ENCODE measurements around the gene SINHCAF.
"Not testable (repeated sequence)": the region's sequence is repeated elsewhere in the genome, so short reads cannot be mapped to it uniquely, and the experiment has no call there.

The SINHCAF gene, protein sequence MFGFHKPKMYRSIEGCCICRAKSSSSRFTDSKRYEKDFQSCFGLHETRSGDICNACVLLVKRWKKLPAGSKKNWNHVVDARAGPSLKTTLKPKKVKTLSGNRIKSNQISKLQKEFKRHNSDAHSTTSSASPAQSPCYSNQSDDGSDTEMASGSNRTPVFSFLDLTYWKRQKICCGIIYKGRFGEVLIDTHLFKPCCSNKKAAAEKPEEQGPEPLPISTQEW

DNA sequence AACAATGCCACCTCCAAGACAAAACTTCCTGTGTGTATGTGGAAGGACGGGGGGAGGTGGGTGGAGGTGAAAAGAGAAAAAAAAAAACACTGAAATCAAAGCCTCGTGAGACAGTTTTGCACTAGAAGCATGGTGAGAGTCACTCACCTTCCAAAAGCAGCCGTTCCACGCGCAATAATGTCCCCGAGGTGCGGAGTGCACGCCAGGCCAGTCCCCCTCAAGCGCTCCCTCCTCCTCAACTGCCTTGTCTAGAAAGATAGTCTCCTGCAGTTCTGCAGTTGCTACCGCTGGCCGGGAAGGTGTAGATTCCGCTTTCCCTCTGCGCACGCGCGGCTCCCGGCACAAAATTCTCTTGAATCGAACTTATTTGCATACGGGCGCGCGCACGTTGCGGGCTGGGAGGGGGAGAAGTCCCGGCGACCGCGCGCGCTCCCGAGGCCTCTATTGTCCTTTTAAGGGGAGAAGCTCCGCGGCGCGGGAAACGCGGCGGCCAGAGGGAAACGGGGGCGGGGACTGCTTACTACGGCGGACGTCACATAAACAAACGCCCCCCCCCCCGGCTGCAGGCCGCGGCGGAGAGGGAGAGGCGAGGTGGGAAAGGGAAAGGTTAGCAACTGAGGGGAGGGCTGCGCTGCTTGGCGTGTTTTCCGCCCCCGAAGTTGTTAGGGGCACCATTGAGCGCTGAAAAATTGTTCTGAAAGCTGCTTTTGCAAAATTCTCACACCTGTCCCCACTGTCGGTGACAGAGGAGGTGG lies at the start of gene SINHCAF:
SINHCAF (minus strand) TSS at position 274 of the 755 bp plus-strand sequence. CDS start 27,946 bp downstream, outside the sequence.
- DNase-seq = peak; percentile 96

DNA sequence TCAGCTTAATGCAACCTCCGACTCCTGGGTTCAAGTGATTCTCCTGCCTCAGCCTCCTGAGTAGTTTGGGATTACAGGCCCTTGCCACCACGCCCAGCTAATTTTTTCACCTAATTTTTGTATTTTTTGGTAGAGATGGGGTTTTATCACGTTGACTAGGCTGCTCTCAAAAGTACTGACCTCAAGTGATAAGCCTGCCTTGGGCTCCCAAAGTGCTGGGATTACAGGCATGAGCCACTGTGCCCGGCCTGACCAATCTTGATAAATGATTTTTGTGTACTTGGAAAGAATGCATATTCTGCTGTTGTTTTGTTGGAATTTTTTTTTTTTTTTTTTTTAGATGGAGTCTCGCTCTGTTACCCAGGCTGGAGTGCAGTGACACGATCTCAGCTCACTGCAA lies 49.5 kb upstream of the SINHCAF start:
- not testable (repeated sequence) for DNase-seq

DNA sequence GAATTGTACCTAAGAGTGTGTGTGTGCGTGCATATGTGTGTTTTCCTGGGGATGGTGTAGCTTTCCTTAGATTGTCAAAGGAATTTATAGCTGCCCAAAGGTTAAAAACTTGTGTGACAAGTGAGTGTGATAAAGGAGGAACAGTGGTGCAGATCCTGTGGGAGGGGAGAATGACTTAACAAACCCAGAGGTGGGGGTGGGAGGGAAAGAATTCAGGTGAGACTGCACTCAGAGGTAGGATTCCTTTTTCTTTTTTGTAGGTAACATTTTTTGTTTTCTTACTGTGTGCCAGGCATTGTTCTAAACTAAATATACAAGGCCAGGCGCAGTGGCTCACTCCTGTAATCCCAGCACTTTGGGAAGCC lies 45.3 kb upstream of the SINHCAF start:
- DNase-seq = no peak

DNA sequence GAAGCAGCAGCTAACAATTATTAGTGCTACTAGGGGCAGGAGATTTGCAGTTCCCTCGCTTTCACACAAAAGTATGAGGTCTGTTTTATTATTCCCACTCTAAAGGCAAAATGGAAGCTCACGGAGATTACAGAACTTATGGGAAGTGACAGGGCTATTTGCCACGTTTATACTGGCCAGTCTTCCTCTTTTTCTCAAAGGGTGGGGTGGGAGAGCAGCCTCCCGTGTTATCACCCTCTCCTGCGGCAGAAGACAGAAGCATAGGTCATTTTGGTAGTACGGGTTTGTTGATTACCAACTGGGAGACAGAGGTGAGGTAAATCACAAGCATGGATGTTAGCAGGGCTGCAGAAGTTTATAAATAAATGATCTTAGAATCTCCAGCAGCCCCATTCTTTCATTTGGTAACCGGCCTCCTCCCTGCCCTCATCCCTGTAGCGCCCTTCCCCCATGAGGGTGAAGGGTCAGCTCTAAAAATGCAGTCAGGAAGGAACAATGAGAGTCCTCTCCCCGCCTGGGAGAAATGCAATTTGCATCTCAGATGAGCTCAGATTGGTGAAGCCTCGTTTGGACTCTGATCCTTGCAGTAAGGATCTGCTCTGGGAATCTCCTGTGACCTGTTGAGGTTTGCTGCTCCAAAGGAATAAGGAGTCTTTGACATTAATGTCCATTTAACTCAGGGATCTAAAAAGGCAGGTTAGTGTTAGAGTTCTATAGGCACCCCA lies 44.7 kb upstream of the SINHCAF start:
- no peak for DNase-seq

GRCh38 chr12:31369712-31370521 lies 44.0 kb upstream of the SINHCAF start:
- DNase-seq = no peak

DNA sequence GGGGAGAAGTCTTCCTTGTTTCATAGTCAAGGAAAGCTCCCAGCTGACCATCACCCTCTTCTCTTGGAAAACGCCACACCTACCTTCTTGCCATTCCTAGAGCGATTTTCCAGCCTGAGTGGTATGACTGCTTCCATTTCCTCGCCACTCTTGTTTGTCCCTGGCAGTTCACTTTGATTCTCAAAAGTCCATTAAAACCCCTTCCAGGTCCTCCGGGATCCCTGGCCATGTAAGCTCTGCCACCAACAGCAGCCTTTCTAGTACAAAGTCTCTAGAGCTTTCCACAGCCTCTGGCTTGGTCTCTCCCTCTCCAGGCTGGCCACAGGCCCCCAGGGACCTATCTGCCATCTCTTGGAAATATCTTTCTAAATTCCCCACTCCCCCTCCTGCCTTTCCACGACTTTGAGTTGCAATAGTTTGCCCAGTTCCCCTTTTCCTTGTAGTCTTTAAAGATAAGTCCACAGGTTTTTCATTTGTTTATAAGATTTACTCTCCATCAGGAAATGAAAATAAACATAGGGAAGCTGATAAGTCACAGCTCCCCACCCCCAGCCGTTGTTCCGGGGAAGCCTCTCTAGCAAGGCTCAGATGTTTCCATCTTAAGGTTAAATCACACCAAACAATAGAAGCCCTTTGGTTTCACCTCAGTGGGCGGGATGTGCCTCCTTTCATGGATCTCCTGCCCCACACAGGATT lies 42.9 kb upstream of the SINHCAF start:
- DNase-seq = no peak

- no peak for DNase-seq
Observed at GRCh38 chr12:31366104-31366621, 40.2 kb upstream of the SINHCAF start.

DNA sequence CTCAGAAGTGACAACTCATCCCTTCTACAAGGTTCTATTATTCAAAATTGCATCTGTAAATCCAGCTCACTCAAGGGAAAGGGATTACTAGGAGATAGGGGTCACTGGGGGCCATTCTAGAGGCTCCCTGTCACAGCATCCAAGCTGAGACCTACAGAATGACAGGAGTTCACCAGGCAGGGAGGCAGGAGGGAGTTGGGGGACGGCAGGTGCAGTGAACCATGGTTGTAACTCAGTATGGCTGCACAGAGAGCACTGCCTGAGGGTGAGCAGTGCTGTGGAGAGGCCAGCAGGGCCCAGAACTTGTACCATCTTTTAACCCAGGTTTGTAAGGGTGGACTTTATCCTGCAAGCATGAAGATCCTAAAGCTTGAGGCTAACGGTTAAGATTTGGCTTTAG lies 37.9 kb upstream of the SINHCAF start:
- DNase-seq = no peak

DNA sequence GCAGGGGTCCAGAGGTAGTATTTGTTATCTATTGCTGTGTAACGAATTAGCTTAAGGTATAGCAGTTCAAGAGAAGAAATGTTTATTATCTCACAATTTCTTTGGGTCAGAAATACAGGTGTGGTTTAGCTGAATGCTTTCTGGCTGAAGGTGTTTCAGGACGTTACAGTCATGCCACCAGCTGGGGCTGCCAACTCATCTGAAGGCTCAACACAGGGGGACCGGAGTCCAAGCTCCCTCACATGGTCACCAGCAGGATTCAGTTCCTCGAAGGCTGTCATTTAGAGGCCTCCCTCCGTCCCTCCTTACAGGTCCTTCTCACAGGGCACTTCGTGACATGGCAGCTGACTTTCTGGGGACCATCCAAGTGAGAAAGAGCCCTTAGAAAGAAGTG lies 37.5 kb upstream of the SINHCAF start:
- no peak for DNase-seq

DNA sequence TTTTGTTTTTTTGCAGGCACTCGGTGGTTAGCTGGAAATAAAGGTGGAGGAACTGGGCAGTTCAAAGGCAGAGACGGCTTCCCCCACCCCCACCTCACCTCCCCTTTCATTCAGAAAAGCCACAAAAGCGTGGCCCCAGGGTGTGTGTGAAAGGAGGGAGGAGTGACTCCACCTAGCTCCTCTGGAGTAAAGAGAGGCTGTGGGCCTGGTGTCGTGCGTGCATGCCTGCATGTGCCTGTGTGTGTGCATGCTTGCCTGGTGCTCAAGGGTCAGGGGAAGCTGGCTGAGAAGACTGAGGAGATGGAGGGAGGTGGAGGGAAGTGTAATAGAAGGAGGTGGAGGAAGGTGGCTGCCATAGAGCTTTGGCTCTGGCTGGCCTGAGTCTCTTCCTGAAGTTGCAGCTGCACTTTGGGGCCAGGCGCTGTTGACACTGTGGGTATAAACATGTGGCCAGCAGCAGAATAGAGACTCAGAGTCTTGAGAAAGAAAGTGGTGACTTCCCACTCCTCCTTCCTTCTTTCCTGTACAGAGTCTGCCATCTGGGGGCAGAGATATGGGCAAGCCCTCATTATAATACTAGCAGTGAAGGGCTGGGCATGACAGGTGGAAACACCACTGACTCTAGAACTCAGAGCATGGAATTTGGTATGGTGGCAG lies 36.9 kb upstream of the SINHCAF start:
- DNase-seq = no peak

GRCh38 chr12:31362115-31362758 lies 36.3 kb upstream of the SINHCAF start:
- DNase-seq = no peak

DNA sequence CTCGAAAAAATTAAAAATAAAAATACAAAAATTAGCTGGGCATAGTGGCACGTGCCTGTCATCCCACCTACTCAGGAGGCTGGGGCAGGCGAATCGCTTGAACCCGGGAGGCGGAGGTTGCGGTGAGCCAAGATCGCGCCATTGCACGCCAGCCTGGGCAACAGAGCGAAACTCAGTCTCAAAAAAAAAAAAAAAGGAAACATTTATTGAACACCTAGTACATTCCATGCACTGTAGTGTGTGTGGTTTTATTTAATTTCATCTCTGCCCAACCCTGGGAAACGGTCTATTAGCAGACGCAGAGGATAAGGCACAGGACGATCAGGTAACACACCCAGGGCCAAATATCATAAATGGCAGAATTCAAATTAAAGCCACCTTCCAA lies 35.8 kb upstream of the SINHCAF start:
- no peak for DNase-seq

- no peak for DNase-seq
Observed at GRCh38 chr12:31355747-31356107, 29.8 kb upstream of the SINHCAF start.

- DNase-seq = no peak
Observed at GRCh38 chr12:31353750-31354708, 28.1 kb upstream of the SINHCAF start.

- no peak for DNase-seq
Observed at GRCh38 chr12:31346267-31346666, 20.3 kb upstream of the SINHCAF start.

- DNase-seq = no peak
Observed at GRCh38 chr12:31343139-31343538, 17.2 kb upstream of the SINHCAF start.

DNA sequence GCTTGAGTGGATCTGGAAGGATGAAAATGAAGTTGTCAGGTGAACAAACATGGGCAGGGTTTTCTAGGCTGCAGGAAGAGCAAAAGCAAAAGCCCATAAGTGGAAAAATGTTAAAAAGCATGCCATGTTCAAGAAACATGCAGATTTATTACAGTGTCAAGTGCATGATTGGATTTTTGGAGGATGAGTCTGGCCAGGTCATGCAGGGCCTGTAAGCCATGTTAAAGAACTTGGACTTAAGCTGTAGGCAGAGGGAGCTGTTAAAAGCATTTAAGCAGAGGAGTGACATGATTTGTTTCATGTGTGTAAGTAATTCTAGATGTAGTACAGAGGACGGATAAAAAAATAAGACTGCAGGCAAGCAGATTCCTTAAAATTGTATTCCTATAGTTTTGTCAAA lies 16.3 kb upstream of the SINHCAF start:
- DNase-seq = no peak

DNA sequence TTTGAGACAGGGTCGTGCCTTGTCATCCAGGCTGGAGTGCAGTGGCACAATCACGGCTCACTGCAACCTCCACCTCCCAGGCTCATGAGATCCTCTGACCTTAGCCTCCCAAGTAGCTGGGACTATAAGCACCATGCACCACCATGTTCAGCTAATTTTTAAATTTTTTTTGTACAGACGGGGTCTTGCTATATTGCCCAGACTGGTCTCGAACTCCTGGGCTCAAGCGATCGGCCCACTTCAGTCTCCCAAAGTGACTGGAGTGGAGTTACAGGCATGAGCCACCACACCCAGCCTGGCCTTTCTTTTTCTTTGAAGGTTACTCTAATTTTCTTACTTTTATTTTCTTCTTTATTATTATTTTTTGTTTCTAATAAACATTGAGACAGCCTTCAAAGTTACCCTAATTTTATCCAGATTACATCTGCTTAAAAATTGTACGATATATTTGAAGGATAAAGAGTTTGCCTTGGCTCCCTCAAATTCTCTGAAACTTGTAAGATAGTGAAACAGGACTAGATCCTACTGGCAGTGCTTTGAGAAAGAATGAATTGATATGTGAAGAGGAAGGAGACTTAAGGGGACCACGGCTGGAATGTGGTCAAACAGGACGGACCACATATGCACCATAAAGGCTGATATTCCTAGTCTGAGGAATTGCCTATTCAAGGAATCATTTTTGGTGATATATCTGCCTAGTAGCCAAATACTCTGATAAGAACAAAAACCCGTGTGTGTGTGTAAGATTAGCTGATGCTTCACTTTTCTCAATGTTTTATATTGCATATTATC lies 14.1 kb upstream of the SINHCAF start:
- DNase-seq = no peak

DNA sequence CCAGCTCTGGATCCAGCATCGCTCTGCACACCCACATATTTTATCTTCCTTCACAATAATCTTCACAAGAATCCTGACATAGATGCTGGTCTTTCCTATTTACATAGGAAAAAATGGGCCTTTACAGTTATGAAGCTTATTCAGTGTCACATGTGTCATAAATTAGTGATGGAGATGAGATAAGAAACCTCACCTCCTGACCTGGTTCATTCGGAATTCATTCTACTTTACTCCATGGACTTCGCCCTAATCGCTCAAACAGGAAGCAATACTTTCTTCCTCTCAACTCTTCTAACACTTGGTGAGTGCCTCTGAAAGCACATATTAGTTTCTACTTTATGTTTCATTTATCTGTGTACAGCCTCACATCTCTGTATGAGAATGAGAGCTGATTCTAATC lies 12.0 kb upstream of the SINHCAF start:
- DNase-seq = no peak

Measured in NK-92 treated with Interleukin-12 subunit alpha and Interleukin-12 subunit beta, amount 100 ng/mL, for 24 hours (cell line).